Stimulated activated CD4-positive, alpha-beta T cell treated with anti-CD3 and anti-CD28 coated beads, TNF-alpha, amount 100 ng/mL, for 48 hours (primary cell): ENCODE data around the gene LOXL4.

Experiments
- DNase-seq, 3 donors: peaks; one replicate each; pipeline ENCODE4 v3.0.0-alpha.2; 2020; ENCODE audit warnings: low read depth in 3 of 3

The LOXL4 gene

DNA sequence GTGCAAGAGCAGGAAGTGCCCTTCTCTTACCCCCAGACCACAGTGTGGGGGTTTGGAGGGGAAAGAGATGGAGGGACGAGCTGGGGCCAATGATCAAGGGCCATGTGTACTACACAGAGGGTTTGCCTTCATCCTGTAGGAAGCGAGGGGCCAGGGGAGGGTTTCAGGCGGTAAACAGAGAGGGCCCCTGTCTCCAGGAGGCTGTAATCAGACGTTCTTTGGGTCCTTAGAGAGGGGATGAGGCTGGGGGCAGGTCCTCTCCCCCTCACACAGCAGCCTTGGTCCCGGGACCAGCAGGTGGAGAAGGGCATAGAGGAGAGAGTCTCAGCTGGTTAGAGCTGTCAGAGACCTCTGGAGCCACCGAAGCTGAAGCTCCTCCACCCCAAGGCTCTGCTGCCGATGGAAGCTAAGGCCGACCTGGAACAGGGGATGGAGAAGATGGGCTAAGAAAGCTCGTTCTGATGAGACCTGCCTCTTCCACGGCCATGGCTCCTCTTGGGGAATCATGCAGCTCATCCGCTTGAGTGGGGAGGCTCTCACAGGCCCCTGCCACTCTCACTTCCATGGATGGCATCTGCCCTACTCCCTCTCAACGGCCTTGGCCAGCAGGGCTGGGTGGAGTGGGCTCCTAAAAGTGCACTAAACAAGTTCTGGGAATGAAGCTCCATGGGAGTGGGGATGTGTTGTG lies 3.5 kb downstream of the LOXL4 start:
- DNase-seq = no peak

DNA sequence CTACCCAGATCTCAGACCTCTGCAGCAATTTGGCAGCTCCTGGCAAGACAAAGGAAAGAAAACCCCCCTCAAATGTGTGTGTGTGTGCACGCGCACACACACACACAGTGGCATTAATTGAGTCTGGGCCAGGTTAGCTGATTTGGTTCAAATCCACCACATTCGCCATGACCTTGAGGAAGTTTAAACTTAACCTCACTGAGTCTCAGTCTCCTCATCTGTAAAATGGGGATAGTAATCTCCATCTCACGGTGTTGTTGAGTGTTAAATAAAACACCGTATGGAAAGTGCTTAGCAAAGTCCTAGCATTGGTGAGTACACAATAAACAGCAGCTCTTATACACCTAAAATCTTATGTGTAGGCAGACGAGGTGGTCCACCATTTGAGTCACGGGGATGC lies 4.9 kb downstream of the LOXL4 start:
- no peak for DNase-seq

DNA sequence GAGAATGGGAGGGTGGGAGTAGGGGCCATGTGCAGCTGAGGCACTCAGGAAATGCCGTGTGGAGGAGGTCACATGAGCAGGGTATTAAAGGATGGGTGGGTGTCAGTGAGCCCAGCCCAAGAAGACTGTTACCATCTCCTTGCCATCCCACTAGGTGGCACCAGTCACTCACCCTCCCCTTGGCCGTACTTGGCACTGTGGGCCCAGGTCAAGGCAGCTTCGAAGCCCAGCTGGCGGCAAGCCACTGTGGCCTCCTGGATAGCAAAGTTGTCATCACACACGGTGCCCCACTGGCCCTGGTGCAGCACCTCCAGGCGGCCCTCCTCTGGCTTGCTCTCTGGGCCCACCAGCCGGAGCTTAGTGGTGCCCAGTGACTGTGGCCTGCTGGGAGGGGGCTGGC lies 5.4 kb downstream of the LOXL4 start:
- no peak for DNase-seq

DNA sequence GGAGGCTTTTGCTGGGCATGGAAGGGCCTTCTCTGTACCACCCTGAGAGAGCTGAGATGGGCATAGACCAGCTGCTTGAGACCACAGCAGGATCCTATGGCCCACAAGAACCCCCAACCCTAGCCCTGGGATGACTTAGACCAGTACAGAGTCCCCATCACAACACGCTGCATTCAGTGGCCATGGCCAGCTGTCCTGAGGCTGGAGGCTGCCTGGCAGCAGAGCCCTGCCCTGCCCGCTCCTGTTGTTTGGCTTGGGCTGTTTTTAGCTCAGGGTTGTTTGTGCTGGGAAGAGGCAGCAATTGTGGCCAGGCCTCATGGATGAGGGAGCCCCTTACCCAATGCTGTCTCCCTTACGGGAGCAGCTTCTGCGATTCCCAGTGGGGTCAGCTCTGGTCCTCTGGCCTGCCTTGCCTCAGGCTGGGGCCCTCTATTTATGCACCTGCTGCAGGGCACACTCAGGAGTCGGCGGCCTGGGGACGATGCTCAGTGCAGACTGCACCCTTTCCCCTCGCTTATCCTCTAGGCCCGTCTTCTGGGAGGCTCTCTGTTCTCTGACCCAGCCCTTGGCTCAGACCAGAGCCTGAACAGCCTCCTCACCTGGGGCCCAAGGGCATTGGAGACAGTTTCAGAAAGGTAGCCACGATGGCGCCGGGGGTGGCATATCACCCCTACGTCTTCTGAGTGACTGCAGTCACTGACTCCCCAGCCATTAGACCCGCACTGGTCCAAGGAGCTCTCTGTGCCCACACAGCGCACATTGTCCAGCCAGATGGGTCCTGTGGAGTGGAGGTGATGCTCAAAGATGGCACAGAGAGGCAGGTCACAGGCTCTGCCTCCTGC lies 6.3 kb downstream of the LOXL4 start:
- DNase-seq = no peak

DNA sequence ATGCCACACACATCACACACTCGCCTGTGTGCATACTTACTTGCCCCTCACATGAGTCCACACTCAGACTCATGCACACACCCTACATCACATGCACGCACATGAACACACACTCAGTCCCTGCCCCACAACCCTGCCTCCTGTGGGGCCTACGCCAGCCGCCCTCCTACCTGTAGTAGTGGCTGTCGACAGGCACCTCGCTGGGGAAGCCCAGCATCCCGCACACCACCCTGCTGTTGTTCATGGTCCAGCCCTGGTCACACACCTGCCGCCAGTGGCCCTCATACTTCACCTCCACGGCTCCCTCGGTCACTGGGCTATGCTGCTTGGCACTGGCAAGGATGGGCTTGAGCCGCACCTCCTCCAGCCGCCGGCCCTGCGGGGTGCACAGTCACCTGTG lies 7.2 kb downstream of the LOXL4 start:
- DNase-seq = no peak

DNA sequence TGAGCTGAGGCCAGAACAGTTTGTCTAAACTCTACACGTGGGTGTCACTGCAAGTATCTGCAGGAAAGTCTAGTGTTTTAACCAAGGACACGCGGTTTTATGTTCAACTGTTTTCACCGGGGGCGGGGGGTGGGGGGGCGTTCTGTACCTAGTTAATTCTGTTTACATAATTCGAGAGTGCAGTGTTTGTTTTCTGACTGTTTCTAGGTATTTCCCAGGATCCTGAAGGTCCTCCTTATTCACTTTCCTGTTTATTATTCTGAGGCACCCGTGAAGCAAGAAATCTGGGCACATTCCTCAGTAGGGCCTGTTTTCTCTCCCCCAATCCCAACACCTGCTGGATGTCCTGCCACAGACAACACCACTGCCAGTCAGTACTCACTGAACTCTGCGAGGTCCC lies 7.6 kb downstream of the LOXL4 start:
- DNase-seq = no peak

DNA sequence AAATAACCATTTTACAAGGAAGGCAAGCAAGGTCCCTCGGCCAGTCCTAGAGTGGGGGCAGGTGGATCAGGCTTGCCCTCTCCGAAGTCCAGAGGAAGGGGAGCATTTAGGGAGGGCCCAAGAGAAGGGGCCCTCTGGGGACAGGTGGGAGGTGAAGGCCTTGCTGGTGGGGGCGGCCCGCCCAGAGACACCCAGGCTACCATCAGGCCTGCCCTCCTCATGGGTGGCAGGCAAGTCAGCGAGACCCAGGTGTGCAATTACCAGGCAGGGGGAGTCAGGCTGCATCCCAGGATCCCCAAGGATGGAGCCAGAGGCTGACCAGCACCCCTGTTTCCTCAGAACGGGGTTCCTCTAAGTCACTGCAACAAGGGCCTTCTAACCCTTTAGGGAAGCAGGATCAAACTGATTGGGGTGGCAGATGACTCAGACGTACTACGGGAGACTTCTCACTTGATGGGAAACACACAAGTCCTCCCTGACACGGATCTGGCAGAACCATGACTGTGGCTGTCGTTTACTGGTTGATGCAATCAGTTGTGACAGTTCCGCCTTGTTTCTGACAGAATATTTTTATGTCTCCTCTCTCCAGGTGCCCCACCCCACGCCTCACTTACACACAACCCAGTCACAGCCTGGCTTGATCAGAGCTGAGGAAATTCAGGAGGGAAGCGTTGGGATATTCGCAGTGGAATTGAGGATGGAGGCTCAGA lies 8.2 kb downstream of the LOXL4 start:
- DNase-seq = no peak

DNA sequence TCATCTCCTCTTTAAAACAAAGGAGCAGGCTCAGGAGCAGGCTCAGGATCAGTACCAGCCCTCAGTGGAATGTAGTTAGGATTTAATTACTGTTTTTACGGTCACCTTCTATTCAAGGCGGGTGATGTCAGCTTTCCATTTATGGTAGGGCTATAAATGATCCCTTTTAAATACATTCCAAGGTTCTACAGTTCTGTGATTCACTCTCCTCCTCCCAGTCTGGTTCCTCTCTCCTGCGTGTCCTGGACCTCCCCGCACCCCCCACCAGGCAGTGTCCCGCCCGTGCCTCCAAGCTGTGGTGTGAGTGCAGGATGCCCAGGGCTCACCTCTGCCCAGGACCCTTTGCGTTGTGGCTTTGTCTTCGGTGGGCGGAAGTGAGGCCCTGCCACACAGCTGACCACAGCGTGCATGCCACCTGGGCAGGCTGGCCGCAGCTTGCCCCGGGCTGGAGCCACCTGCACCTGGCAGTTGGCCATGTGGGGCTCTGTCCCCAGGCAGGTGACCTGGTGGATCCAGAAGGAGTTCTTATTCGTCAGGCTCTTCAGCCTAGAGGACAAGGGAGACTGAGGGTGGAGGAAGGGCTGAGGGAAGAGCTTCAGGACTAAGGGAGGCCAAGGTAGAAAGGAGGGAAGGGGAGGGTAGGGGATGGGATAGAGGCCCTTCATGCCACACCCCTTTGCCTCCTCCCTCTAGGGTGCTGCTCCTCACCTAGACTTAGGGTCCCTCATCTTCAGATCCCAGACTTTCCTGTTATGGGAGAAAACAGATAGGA lies 9.1 kb downstream of the LOXL4 start:
- DNase-seq = no peak

DNA sequence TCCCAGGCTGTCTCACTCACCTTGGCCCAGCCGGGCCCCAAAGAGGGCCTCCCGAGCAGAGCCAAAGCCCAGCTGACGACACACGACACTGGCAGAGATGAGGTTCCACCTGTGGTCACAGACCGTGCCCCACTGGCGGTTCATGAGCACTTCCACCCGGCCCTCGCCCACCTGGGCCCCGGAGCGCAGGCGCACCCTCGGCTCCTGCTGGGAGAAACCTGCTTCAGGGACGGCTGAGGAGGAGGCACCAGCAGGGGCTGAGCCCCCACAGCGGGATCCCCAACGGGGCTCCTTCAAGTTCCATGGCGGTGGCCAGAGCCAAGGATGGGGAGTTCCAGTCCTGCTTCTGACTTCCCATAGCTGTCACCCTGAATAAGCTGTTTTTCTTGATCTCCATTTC lies 10.0 kb downstream of the LOXL4 start:
- DNase-seq = no peak

DNA sequence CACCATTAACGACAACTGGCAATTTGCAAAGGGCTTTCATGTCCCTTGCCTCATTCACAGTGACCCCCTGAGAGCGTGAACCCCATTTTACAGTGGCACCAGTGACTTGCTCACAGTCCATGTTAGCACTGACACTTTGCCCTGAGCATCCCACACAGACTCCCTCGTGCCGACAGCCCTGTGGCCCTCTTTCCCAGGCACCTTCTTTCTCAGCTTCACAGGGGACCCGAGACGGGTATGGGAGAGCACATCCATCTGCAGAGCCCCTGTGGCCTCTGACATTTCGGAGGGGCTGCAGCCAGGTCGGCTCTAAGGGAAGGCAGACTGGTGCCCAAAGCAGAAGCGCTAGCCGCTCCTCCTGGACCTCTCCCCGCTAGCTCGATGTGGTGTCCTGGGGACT lies 10.8 kb downstream of the LOXL4 start:
- no peak for DNase-seq

DNA sequence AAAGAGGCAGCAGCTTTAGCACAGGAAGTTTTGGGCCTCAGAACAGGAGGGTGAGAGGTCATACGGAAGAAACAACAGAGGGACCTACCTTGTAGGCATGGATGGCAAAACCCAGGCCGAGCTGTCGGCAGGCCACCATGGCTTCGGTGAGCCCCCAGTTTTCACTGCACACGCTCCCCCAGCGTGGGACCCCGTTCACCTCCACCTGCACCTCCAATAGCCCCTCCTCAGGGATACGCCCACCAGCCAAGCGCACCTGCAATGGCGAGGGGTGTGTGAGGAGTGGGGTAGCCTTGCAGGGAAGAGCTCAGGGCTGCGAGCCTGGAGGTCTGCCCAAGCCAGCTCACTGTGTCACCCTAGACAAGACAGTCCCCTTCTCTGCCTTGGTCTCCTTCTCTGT lies 11.3 kb downstream of the LOXL4 start:
- no peak for DNase-seq

DNA sequence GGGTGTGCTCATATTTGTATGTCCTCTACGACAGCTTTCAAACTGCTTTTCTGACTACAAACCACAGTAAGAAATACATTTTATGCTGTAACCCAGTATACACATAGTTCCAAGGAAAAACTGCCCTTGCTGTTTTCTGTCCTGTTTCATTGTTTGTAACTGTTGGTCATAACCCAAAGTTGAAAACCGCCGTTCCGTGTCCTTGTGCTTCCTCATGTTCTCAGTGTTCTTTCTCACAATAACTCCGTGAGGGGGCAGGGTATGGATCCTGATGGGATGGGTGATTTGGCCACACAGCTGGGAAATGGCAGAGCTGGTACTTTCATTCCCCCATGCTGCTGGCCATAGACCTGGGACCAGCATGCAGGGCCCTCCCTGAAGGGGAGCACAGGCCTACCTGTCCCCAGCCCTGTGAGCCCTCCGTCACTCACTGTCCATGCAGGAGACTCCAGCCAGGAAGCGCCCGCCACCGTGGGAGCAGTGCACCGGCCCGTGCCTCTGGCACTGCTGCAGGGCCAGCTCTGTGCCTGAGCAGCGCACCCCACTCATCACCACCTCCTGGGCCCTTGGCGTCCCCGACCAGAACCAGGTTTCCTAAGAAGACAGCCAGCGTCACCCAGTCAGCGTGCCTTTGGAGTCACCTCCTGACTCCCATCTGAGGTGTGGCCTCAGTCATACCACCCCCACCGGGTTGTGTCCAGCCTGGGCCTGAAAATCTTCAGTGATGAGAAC lies 12.7 kb downstream of the LOXL4 start:
- DNase-seq = no peak

DNA sequence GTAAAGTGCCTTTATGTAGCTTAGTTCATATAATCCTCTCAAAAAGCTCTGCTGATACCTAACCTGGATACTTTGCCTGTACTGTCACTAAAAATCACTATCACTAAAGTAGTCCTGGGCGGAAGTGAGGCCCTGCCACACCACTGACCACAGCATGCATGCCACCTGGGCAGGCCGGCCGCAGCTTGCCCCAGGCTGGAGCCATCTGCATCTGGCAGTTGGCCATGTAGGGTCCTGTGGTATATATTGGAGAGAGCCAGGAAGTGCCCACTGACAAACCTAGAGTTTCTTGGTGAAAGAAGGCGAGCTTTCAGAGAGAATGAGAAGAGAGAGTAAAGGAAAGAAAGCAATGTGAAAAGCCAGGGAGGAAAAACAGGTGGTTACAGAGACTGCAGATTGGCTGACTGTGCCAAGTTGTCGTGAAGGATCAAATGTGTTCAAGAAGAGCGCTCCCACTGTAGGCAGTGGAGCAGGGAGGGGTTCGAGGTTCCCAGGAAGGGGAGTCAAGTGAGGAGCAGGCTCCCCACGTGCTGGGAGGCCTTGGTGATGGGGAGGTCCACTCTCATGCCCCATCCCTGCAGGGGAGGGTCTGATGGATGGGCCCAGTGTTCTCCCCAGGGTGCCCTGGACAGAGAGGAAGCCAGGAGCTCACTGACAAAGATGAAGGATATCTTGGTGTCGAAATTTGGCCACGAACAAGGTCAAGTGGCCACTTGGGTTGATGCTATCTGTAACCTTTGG lies 13.6 kb downstream of the LOXL4 start:
- no peak for DNase-seq

DNA sequence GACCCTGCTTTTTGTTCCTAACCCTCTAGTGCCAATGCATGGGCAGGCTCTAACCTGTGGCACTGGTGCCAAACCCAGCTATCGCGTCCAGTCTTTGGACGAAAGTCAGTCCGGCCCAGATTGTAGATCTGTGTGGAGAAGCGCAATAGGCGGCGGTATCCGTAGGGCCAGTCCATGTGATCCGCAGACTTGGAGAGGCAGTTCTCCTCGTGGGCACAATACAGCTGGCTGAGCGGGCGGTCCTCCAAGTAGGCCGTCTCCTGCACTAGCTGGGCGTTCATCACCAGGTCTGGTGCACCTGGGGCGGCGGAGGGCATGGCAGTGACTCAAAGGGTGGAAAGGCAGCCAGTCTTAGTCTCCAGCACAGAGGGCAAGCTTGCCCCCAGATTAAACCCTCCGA lies 14.5 kb downstream of the LOXL4 start:
- DNase-seq = no peak

DNA sequence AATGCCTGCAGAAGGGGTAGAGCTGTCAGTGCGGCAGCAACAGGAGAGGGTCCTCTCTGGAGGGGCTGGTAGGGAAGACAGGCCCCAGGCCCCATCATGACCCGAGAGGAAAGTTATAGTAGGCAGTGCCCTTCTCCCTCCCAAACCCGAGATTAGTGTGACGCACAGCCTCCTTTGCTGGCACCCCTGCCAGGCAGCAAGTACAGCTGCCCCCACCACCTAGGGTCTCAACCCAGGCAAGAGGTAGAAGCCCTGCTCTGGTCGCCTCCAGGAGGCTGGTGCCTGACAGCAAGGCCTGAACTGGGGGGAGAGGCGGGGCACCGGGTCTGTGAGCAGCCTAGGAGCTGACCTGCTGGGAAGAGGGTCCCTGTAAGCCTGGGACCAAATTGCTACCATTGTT lies 15.5 kb downstream of the LOXL4 start:
- DNase-seq = no peak

DNA sequence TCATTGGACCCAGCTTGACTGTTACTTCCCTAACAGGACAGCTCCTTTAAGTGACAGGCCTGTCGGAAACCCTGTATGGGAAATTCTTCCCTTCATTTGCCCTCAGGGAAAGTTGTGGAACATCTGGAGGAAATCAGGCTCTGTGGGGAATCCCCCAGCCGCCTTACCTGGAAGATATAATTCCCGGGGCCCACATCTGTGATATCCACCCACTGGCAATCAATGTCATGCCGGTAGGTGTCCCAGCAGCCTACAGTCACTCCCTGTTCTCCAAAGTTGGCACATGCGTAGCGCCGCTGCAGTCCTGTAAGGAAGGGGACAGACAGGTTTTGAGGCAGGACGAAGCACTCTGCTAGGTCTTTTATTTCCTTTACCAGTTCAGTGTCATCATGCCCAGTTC lies 16.6 kb downstream of the LOXL4 start:
- DNase-seq = no peak

DNA sequence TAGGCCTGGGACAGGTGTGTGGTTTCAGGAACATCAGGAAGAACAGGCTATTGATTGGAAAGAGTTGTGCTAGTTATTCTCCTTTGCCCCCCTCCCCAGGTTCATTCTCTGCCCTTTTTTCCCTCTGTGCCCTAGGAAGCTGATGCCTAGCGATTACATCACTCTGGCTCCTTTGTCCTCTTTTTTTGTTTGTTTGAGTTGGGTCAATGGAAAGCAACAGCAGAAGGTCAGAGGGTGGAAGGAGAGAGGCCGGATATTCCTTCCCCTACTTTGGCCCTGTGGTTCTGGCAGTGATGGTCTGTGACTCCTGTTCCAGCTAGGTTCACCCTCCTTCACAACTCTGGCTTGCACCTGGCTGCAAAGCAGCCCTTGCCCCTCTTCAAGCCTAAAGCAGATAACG lies 18.9 kb downstream of the LOXL4 start:
- DNase-seq = no peak

DNA sequence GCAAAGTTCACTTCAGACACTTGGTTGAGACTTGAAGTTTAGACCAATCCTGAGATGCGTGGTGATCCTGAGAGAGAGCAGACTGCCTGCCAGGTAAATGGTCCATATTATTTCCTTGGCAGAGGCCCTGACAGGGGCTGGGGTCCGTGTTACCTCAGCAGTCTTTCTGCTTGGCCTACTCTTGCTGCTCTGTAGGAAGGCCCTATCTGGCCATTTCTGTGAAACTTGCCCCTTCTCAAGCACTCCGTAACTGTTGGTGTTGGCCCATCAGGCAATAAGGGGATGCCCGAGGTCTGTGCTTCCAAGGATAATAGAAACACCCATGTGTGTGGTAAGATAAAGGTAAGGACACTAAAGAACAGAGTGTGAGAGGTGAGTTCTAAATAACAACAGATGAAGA lies 20.0 kb downstream of the LOXL4 start:
- no peak for DNase-seq

DNA sequence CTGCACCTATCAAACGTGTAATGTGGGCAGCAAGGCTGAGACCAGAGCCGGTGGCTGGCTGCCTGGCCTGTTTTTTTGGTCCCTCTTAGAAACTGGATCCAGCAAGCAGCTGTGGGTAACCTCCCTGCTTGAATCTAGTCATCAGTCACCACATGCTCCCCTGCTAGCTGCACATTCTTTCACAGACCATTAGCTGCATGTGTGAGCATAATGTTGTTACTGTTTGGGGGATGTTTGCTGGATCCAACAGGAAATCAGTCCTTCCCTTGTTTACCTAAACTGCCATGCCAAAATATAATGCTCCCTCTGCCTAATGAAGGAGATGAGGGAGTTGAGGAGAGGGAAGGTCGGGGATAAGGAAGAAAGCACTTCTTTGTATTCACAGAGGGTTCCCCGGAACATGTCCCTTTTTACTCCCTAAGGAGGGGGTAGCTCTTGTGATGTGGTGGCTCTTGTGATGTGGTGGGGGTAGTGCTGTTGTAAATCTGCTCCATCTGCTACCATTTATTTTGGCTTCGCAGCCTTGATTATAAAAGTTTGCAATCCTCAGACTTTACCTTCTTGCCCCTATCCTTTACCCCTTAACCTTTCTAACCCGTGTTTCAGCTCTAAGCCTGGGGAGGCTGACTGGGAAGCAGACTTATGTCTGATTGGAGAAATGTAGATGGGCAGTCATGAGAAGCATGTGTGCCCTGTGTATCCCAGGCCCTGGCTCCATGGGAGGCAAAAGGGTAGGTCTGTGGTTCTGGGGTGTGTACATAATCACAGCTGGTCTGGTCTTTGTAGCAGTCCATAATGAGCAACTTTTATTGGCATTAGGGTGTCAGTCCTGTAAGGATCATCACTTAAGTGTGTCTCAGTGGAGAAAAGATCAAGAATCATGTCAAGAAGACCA lies 20.8 kb downstream of the LOXL4 start:
- no peak for DNase-seq

DNA sequence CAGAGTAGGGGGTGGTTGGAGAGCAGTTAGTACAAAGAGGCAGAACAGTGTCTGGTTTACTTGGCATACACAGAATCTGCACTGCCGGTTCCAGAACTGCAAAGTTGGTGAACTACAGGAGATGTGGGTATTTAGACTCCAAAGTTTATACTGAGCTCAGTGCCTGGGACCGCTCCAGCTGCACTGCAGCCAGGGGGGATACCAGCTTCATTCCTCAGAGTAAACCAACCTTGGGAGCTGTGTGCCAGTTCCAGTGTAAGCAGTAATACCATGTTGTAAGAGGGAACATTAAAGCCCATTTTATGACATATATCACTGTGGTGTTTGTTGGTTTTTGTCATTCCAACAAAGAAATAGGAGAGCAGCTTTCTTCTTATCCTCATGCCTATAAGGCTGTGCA lies 23.4 kb downstream of the LOXL4 start:
- no peak for DNase-seq
